Transverse colon (tissue), 3 donors: ENCODE data around the gene AKT1.

Experiments used
- POLR2A ChIP-seq: fragments of 450-650 bp; IDR thresholded peaks from one replicate; pipeline ENCODE4 v1.6.1; 2016; ENCODE audit warnings: antibody characterized with exemption, mild to moderate bottlenecking, moderate library complexity
- POLR2AphosphoS5 ChIP-seq, 3 donors: sonication (generic); formaldehyde crosslinking; IDR thresholded peaks; one replicate each; pipeline ENCODE4 v1.6.1; 2016; ENCODE audit warnings: antibody characterized with exemption in 3 of 3

DNA sequence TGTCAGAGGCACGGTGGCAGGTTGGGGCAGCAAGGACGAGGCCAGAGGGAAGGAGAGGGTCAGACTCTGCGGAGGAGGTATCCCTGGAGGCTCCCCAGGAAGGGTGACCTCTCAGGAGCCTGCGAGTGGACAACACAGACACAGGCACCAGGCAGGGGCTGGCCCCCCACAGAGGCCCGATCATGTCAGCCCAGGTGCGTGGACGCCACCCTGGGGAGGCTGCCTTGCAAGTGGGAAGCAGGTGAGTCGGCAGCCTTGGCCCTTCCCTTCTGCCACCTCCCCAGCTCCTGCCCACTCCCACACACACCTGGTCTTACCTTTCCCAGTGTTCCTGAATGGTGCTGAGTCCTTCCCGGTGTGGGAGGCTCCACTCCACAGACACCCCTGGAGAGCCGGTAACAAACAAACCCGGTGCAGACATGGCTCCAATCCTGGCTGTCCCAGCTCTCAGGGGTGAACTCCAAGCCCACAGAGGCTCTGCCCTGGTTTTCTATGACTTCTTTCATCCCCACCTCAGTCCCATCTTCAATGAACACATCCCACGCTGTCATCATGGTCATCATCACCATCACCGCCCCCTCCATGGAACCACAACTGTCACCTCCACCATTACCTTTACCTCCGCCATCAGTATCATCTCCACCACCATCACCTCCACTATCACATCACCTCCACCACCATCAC is 10.5 kb upstream of the AKT1 start:
- TF ChIP-seq POLR2A, result no peak
- TF ChIP-seq POLR2AphosphoS5 (IDR thresholded peaks at IDR 0.05), result no peak
